ENCODE data around the gene TASP1. TPM values are rescaled to one million over a fixed set of nuclear protein-coding genes. Genes with fewer than 3 reads are reported as not detected.

Gene TASP1
- total RNA-seq, 1 experiment from 2014 or later = 19.0 TPM

DNA sequence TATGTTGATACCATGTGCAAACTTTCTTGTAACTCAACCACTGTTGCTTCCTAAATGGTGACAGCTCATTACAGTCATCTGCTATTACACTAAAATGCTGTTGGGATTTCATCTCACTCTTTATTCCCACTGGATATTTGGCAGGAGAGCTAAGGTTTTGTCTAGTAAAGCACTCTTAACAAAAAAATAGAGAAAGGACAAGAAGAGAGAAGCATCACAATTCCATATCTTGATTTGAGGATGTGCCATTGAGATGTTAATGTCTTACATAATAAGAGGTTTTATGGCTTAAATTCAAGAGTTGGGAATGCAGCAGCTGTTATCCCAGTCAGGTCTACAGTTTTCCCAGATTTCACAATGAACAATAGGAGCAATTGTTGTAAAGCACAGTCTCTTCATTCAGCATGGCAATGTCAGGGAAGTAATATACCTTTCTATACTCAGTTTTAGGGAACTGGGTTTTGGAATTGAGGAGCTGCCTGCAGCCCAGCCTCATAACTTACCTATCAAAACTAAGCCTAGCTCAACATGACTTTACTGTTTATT lies 282.7 kb downstream of the TASP1 start:
- no peak overlapping the region for H3K27ac Mint-ChIP-seq (ENCODE audit: low read depth, unreplicated experiment)
- no peaks in the 10 kb centered on the region for H3K36me3 Mint-ChIP-seq (ENCODE audit: insufficient read depth, unreplicated experiment)
- ChIA-PET CTCF (interaction anchor here (0.6 to 3.0 kb wide), 9 partner anchors 14 to 390 kb away, joined by 3 to 16 read pairs (median 3); no protein-coding TSS in a partner anchor), POLR2A (interaction anchor here (0.6 to 1.6 kb wide), 5 partner anchors 13 to 70 kb away, joined by 3 to 4 read pairs (median 3); no protein-coding TSS in a partner anchor)
- no peak overlapping the region for H3K4me3 Mint-ChIP-seq (ENCODE audit: unreplicated experiment)
- no TSS peak for BruUV-seq (replicated peaks)
- H3K4me1 Mint-ChIP-seq (ENCODE audit: insufficient read depth, unreplicated experiment) = peaks cover 11% of the 10 kb centered on the region
- no peaks in the 10 kb centered on the region for H3K9me3 Mint-ChIP-seq (ENCODE audit: unreplicated experiment)
- TF ChIP-seq, protein P1, sequence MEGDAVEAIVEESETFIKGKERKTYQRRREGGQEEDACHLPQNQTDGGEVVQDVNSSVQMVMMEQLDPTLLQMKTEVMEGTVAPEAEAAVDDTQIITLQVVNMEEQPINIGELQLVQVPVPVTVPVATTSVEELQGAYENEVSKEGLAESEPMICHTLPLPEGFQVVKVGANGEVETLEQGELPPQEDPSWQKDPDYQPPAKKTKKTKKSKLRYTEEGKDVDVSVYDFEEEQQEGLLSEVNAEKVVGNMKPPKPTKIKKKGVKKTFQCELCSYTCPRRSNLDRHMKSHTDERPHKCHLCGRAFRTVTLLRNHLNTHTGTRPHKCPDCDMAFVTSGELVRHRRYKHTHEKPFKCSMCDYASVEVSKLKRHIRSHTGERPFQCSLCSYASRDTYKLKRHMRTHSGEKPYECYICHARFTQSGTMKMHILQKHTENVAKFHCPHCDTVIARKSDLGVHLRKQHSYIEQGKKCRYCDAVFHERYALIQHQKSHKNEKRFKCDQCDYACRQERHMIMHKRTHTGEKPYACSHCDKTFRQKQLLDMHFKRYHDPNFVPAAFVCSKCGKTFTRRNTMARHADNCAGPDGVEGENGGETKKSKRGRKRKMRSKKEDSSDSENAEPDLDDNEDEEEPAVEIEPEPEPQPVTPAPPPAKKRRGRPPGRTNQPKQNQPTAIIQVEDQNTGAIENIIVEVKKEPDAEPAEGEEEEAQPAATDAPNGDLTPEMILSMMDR (IDR thresholded peaks at IDR 0.05; ENCODE audit: unreplicated experiment) = no peak
- intact Hi-C loops (cut with micrococcal nuclease) = no loop called here
- no peaks in the 10 kb centered on the region for H3K27me3 Mint-ChIP-seq (ENCODE audit: insufficient read depth, unreplicated experiment)
- DNase-seq (ENCODE audit: unreplicated experiment) = no peak

DNA sequence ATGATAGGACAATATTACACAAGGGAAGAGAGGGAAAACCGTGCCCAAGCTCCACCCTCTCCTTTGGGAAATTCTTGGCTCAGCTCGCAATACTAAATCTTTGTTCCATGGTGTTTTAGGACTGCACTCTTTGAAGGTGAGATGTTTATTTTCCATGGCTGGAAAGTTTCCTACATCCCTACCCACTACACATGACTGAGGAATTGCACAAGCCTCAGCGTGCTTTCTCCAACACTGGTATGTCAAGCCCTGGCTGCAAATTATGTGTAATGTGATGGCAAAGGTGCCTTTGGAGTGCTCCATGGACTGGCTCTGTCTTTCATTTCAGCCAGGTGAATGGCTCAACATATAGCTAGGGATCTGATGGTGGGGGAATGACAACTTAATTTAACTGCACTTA lies 283.3 kb downstream of the TASP1 start:
- CTCF ChIA-PET = interaction anchor here (0.7 to 3.0 kb wide), 7 partner anchors 10 to 415 kb away, joined by 3 to 16 read pairs (median 4); no protein-coding TSS in a partner anchor

DNA sequence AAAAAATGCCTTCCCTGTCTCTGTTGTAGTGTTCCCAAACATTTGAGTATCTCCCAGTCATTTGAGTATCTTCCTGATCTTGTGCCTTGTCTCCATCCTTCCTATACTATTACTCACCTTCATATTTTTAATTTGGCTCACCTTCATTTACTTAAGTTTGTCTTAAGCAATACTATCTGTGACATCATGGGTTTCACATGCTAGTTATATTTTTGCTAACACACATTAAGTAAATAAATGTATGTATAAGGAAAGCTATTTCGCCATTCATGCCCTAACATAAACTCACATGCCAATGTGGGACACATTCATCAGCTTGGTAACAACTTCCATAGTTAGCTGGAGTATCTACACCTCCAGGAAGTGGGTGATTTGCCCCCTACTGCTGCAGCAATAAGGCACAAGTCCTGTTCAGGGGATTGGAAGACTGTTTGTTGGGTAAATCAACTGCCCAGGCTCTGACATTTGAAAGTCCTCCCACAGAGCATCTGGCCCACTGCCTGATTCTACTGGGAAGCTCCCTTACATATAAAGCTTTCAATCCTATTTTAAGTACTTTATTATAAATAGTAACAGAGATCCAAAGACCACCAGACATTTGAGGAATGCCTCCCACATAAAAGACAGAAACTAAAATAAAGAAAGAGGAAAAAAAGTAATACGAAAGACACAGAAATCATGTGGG lies 285.3 kb downstream of the TASP1 start:
- Mint-ChIP-seq H3K36me3 (ENCODE audit: insufficient read depth, unreplicated experiment) (no peaks in the 10 kb centered on the region), H3K4me3 (ENCODE audit: unreplicated experiment) (no peak overlapping the region), H3K27me3 (ENCODE audit: insufficient read depth, unreplicated experiment) (no peaks in the 10 kb centered on the region), H3K27ac (ENCODE audit: low read depth, unreplicated experiment) (no peak overlapping the region), H3K9me3 (ENCODE audit: unreplicated experiment) (no peaks in the 10 kb centered on the region), H3K4me1 (ENCODE audit: insufficient read depth, unreplicated experiment) (peaks cover 11% of the 10 kb centered on the region)
- TF ChIP-seq, protein P1 (IDR thresholded peaks at IDR 0.05; ENCODE audit: unreplicated experiment) = no peak
- intact Hi-C loops (cut with micrococcal nuclease) = no loop called here
- ChIA-PET CTCF (interaction anchor here (0.7 to 1.5 kb wide), 5 partner anchors 15 to 432 kb away, joined by 3 to 5 read pairs (median 3); no protein-coding TSS in a partner anchor), POLR2A (interaction anchor here (0.6 kb wide), 1 partner anchor 60 kb away, joined by 3 read pairs; no protein-coding TSS in a partner anchor)
- no TSS peak for BruUV-seq (replicated peaks)
- peak; percentile 20 for DNase-seq (ENCODE audit: unreplicated experiment)

More for the DNA sequence above, 283.3 kb downstream of the TASP1 start:
- no peaks in the 10 kb centered on the region for H3K36me3 Mint-ChIP-seq (ENCODE audit: insufficient read depth, unreplicated experiment)
- H3K27me3 Mint-ChIP-seq (ENCODE audit: insufficient read depth, unreplicated experiment) = no peaks in the 10 kb centered on the region
- no peaks in the 10 kb centered on the region for H3K9me3 Mint-ChIP-seq (ENCODE audit: unreplicated experiment)
- BruUV-seq (replicated peaks) = no TSS peak
- intact Hi-C loops (cut with micrococcal nuclease) = no loop called here
- no peak overlapping the region for H3K4me3 Mint-ChIP-seq (ENCODE audit: unreplicated experiment)
- TF ChIP-seq, protein P1 (IDR thresholded peaks at IDR 0.05; ENCODE audit: unreplicated experiment) = no peak
- H3K4me1 Mint-ChIP-seq (ENCODE audit: insufficient read depth, unreplicated experiment) = peaks cover 11% of the 10 kb centered on the region
- POLR2A ChIA-PET = interaction anchor here (0.6 to 1.6 kb wide), 5 partner anchors 13 to 70 kb away, joined by 3 to 4 read pairs (median 4); no protein-coding TSS in a partner anchor
- no peak overlapping the region for H3K27ac Mint-ChIP-seq (ENCODE audit: low read depth, unreplicated experiment)
- DNase-seq (ENCODE audit: unreplicated experiment) = peak; percentile 56

DNA sequence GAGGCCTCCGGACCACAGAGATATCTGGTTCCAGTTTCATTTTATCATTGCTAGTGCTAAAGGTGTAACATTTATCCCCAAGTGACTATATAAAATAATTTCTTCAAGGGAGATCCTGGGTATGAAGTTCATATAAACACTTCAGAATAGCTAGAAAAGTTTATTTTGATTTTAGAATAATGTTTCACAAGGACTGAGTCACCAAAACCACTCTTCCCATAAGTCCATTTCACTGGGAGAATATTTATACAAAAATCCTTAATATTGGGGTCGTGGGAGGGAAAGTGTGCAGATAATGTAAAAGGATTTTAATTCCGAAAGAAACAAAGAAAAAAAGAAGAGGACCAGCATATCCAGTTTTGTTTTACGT lies 289.5 kb downstream of the TASP1 start:
- Mint-ChIP-seq H3K36me3 (ENCODE audit: insufficient read depth, unreplicated experiment) (no peaks in the 10 kb centered on the region), H3K4me3 (ENCODE audit: unreplicated experiment) (no peak overlapping the region), H3K4me1 (ENCODE audit: insufficient read depth, unreplicated experiment) (peaks cover 6% of the 10 kb centered on the region), H3K27ac (ENCODE audit: low read depth, unreplicated experiment) (no peak overlapping the region), H3K9me3 (ENCODE audit: unreplicated experiment) (peaks cover under 1% of the 10 kb centered on the region), H3K27me3 (ENCODE audit: insufficient read depth, unreplicated experiment) (no peaks in the 10 kb centered on the region)
- POLR2A ChIA-PET = interaction anchor here (0.7 kb wide), 1 partner anchor 183 kb away, joined by 4 read pairs; no protein-coding TSS in a partner anchor
- no TSS peak for BruUV-seq (replicated peaks)
- intact Hi-C loops (cut with micrococcal nuclease) = no loop called here
- CTCF ChIA-PET = interaction anchor here (1.3 to 1.5 kb wide), 2 partner anchors 47 to 197 kb away, joined by 3 to 7 read pairs; no protein-coding TSS in a partner anchor
- TF ChIP-seq, protein P1 (IDR thresholded peaks at IDR 0.05; ENCODE audit: unreplicated experiment) = no peak
- no peak for DNase-seq (ENCODE audit: unreplicated experiment)
